ENCODE results near the gene ZDHHC16. TPM values are rescaled to one million over a fixed set of nuclear protein-coding genes. Genes with fewer than 3 reads are reported as not detected.

The ZDHHC16 gene
- total RNA-seq, 6 donors from 2014 or later = 40.0 to 84.7 (median 60.1) TPM

GRCh38 chr10:97454330-97455036 lies 8.5 kb downstream of the ZDHHC16 start:
- H3K4me3 ChIP-seq = no peak overlapping the region
- H3K27me3 ChIP-seq = no peaks in the 10 kb centered on the region
- peak in 1 of 2 donors; percentile 60 for DNase-seq
- H3K36me3 ChIP-seq = peaks cover 24 to 78% (median 54%) of the 10 kb centered on the region in 4 donors
- peaks cover 7 to 28% (median 21%) of the 10 kb centered on the region in 4 donors for H3K4me1 ChIP-seq
- TF ChIP-seq EP300 (IDR thresholded peaks at IDR 0.05) (no peak), POLR2AphosphoS5 (IDR thresholded peaks at IDR 0.05) (no peak), POLR2A (IDR thresholded peaks at IDR 0.05) (no peak), CTCF (IDR thresholded peaks at IDR 0.05) (no peak)
- WGBS, 2 donors = 72 to 74% methylated on average over 3 of the region's 3 CpGs
- H3K9me3 ChIP-seq = no peaks in the 10 kb centered on the region
- no peak for ATAC-seq (ENCODE audit: low FRiP score in 2 of 2)
- H3K27ac ChIP-seq = peak overlapping the region in 2 of 4 donors; percentile 22 to 31

- peak overlapping the region in 1 of 4 donors; percentile 31 for H3K27ac ChIP-seq
These were observed 10.2 kb downstream of the ZDHHC16 start for GRCh38 chr10:97456034-97456685.

GRCh38 chr10:97456686-97457065 lies 10.7 kb downstream of the ZDHHC16 start:
- ATAC-seq (ENCODE audit: low FRiP score in 2 of 2) (no peak), DNase-seq (no peak)
- H3K4me1 ChIP-seq = peaks cover 0 to 14% (median 12%) of the 10 kb centered on the region in 4 donors
- TF ChIP-seq CTCF (IDR thresholded peaks at IDR 0.05) = no peak
- peak in 1 of 4 donors; percentile 8 for TF ChIP-seq POLR2A (IDR thresholded peaks at IDR 0.05)
- no peak for TF ChIP-seq POLR2AphosphoS5 (IDR thresholded peaks at IDR 0.05)
- TF ChIP-seq EP300 (IDR thresholded peaks at IDR 0.05) = no peak
- H3K36me3 ChIP-seq = peaks cover 29 to 96% (median 74%) of the 10 kb centered on the region in 4 donors
- no peak overlapping the region for H3K4me3 ChIP-seq
- no peak overlapping the region for H3K27ac ChIP-seq
- no peaks in the 10 kb centered on the region for H3K27me3 ChIP-seq
- WGBS, 2 donors = 83 to 86% methylated on average over 3 of the region's 3 CpGs
- H3K9me3 ChIP-seq = no peaks in the 10 kb centered on the region

More at GRCh38 chr10:97456034-97456685, 10.2 kb downstream of the ZDHHC16 start:
- H3K4me3 ChIP-seq = no peak overlapping the region
- H3K4me1 ChIP-seq = peaks cover 0 to 17% (median 14%) of the 10 kb centered on the region in 4 donors
- ATAC-seq (ENCODE audit: low FRiP score in 2 of 2) (no peak), DNase-seq (no peak)
- TF ChIP-seq POLR2AphosphoS5 (IDR thresholded peaks at IDR 0.05) (no peak), EP300 (IDR thresholded peaks at IDR 0.05) (no peak), POLR2A (IDR thresholded peaks at IDR 0.05) (no peak), CTCF (IDR thresholded peaks at IDR 0.05) (no peak)
- WGBS, 2 donors = 65 to 81% methylated on average over 5 of the region's 5 CpGs
- H3K36me3 ChIP-seq = peaks cover 25 to 95% (median 70%) of the 10 kb centered on the region in 4 donors
- H3K27me3 ChIP-seq = no peaks in the 10 kb centered on the region
- H3K9me3 ChIP-seq = no peaks in the 10 kb centered on the region

- peaks cover 0 to 21% (median 15%) of the 10 kb centered on the region in 4 donors for H3K4me1 ChIP-seq
- H3K27ac ChIP-seq = peak overlapping the region in 1 of 4 donors; percentile 14
- H3K36me3 ChIP-seq = peaks cover 42 to 96% (median 77%) of the 10 kb centered on the region in 4 donors
- no peaks in the 10 kb centered on the region for H3K9me3 ChIP-seq
- DNase-seq = no peak
- 89 to 94% methylated on average over 7 of the region's 7 CpGs for WGBS, 2 donors
- TF ChIP-seq CTCF (IDR thresholded peaks at IDR 0.05) (no peak), EP300 (IDR thresholded peaks at IDR 0.05) (no peak), POLR2A (IDR thresholded peaks at IDR 0.05) (no peak), POLR2AphosphoS5 (IDR thresholded peaks at IDR 0.05) (no peak)
- no peak for ATAC-seq (ENCODE audit: low FRiP score in 2 of 2)
- H3K27me3 ChIP-seq = no peaks in the 10 kb centered on the region
- no peak overlapping the region for H3K4me3 ChIP-seq
These were observed 13.1 kb downstream of the ZDHHC16 start for GRCh38 chr10:97459111-97459510.

Data from upper lobe of left lung (tissue), 6 donors.